Spinal cord (tissue), 10 donors: ENCODE data around the gene CDH13. TPM values are rescaled to one million over a fixed set of nuclear protein-coding genes. Genes with fewer than 3 reads are reported as not detected.
A peak's percentile ranks its signal among the peaks of the same experiment; 100 is the strongest.

ENCODE experiments used
- DNase-seq, 6 donors: peaks; one replicate each; pipeline versions ENCODE4 v3.0.0 to v3.0.0-alpha.2; 2013 to 2015; ENCODE audit warnings: low spot score in 6 of 6, low read depth in 4 of 6
- H3K27ac ChIP-seq: one replicate; pipeline ENCODE4 v1.5.1; 2013; ENCODE audit warnings: low read depth, low read length, control low read depth
- H3K27me3 ChIP-seq: one replicate; pipeline ENCODE4 v1.6.1; 2013; ENCODE audit warnings: low read length; ENCODE audit not compliant: control insufficient read depth, insufficient read depth
- H3K36me3 ChIP-seq: one replicate; pipeline ENCODE4 v1.6.1; 2013; ENCODE audit warnings: low read length; ENCODE audit not compliant: control insufficient read depth, insufficient read depth
- H3K4me1 ChIP-seq: one replicate; pipeline ENCODE4 v1.6.1; 2013; ENCODE audit warnings: low read length; ENCODE audit not compliant: control insufficient read depth, insufficient read depth
- H3K4me3 ChIP-seq: one replicate; pipeline ENCODE4 v1.5.1; 2013; ENCODE audit warnings: low read depth, low read length, control low read depth
- H3K9me3 ChIP-seq: one replicate; pipeline ENCODE4 v1.6.1; 2013; ENCODE audit warnings: low read length; ENCODE audit not compliant: control insufficient read depth, insufficient read depth
- WGBS: methylation state at CpG from one replicate; pipeline ENCODE4 v1.1.5; 2013; ENCODE audit warnings: missing lambda C conversion rate; ENCODE audit not compliant: insufficient coverage; 5-methylcytosine and 5-hydroxymethylcytosine counted together
- polyA plus RNA-seq, 2 donors: library from polyadenylated mRNA; unstranded; fragments of 120-200 nt; gene quantifications; one replicate each; pipeline ENCODE4 v1.2.1, GENCODE V29; 2013; ENCODE audit not compliant: insufficient read length in 2 of 2
- total RNA-seq, 2 donors: library from RNA; depleted of rRNA in 1 of 2; stranded (reverse); fragments of 120-200 nt in 1 of 2; fragments of >200 nt in 1 of 2; gene quantifications; one replicate each; pipeline versions ENCODE4 v1.2.3 to v1.2.4, GENCODE V29; 2013 to 2014
- donor health status: healthy.

The CDH13 gene
- total and polyA plus RNA-seq, 4 donors: 34.5 to 82.3 (median 76.4) TPM

DNA sequence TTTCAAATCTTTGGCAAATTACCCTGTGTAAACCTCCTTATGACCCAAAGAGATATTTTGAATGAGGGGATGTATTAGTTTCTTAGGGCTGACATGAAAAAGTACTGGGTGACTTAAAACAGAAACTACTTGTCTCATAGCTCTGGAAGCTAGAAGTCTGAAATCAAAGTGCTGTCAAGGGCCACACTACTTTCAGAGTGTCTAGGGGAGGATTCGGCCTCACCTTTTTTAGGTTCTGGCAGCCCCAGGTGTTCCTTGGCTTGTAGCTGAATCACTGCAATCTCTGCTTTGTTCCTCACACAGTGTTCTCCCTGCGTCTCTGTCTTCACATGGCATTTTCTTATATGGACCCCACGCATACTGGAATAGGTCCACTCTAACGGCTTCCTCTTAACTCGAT lies 322.2 kb downstream of the CDH13 start:
- DNase-seq: no peak
- Histone ChIP-seq H3K4me1 (no peaks in the 10 kb centered on the region), H3K9me3 (no peaks in the 10 kb centered on the region), H3K27ac (no peak overlapping the region), H3K4me3 (no peak overlapping the region), H3K36me3 (no peaks in the 10 kb centered on the region), H3K27me3 (no peaks in the 10 kb centered on the region)
- WGBS: 98% methylated on average over 4 of the region's 5 CpGs

- Histone ChIP-seq H3K27ac (no peak overlapping the region), H3K27me3 (no peaks in the 10 kb centered on the region), H3K36me3 (no peaks in the 10 kb centered on the region), H3K9me3 (no peaks in the 10 kb centered on the region), H3K4me3 (no peak overlapping the region), H3K4me1 (no peaks in the 10 kb centered on the region)
- peak in 2 of 6 donors; percentile 33 to 56 for DNase-seq
- whole genome bisulfite sequencing: no CpG with 5 or more reads among the region's 2 CpGs
Observed at GRCh38 chr16:82953517-82953916, 326.7 kb downstream of the CDH13 start.

DNA sequence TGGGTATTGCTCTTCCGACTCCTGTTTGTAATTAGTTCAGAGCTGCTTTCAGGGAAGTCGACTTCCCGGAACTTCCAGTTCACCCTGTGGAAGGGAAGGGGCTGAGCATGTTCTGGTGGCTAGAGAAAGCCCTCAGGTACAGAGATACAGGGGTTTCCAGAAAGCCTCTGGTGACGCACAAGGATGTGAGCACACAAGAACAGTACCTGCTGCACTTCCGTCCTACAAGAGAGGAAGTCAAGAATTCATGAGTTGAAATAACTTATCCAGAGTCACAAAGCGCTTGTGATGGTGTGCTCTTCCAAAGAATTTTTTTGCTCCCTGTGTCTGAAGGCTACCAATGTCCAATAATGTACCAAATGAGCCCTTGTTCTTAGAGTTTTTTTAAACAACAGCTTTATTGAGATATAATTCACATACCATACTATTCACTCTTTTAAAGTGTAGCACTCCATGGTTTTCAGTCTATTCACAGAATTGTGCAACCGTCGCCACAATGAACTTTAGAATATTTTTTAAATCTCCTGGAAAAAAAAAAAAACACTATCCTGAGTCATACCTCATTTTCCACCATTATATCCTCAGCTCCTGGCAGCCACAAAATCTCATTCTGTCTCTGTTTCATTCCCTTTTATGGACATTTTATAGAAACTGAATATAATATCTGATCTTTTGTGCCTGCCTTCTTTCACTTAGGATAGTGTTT lies 327.6 kb downstream of the CDH13 start:
- no peaks in the 10 kb centered on the region for H3K4me1 ChIP-seq
- no peaks in the 10 kb centered on the region for H3K36me3 ChIP-seq
- DNase-seq: no peak
- no peak overlapping the region for H3K27ac ChIP-seq
- 89% methylated on average over 5 of the region's 8 CpGs for WGBS
- no peak overlapping the region for H3K4me3 ChIP-seq
- no peaks in the 10 kb centered on the region for H3K9me3 ChIP-seq
- H3K27me3 ChIP-seq: no peaks in the 10 kb centered on the region

- 87% methylated on average over 2 of the region's 3 CpGs for WGBS
- H3K4me3 ChIP-seq: no peak overlapping the region
- DNase-seq: peak in 1 of 6 donors; percentile 33
- no peak overlapping the region for H3K27ac ChIP-seq
- no peaks in the 10 kb centered on the region for H3K36me3 ChIP-seq
- no peaks in the 10 kb centered on the region for H3K27me3 ChIP-seq
- H3K9me3 ChIP-seq: no peaks in the 10 kb centered on the region
- H3K4me1 ChIP-seq: no peaks in the 10 kb centered on the region
Observed at GRCh38 chr16:82955741-82956348, 329.1 kb downstream of the CDH13 start.

DNA sequence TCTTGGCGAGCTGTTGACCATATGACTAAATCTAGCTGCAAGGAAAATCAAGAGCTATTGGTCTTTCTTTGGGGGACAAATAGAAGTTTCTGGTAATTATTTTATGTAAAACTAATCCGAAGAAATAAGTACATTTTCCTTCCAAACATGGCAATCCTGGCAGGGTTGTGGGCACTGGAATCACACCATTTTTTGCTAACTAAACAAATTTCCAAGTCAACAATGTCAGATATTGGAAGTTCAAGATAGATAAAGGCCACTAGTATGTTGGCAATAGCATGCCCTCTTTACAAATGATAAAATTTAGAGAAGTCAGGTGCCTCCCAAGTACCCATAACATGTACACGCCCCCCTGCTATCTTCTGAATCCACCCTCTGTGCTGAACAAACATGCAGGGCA lies 330.4 kb downstream of the CDH13 start:
- H3K27me3 ChIP-seq: no peaks in the 10 kb centered on the region
- H3K4me1 ChIP-seq: no peaks in the 10 kb centered on the region
- no peaks in the 10 kb centered on the region for H3K9me3 ChIP-seq
- no peaks in the 10 kb centered on the region for H3K36me3 ChIP-seq
- no peak overlapping the region for H3K4me3 ChIP-seq
- no CpG with 5 or more reads among the region's 3 CpGs for WGBS
- H3K27ac ChIP-seq: no peak overlapping the region
- no peak for DNase-seq

- 92% methylated on average over 8 of the region's 10 CpGs for WGBS
- no peaks in the 10 kb centered on the region for H3K36me3 ChIP-seq
- H3K9me3 ChIP-seq: no peaks in the 10 kb centered on the region
- no peak overlapping the region for H3K27ac ChIP-seq
- no peaks in the 10 kb centered on the region for H3K27me3 ChIP-seq
- peaks cover 4% of the 10 kb centered on the region for H3K4me1 ChIP-seq
- DNase-seq: no peak
- H3K4me3 ChIP-seq: no peak overlapping the region
Observed at GRCh38 chr16:82960918-82961317, 334.1 kb downstream of the CDH13 start.

DNA sequence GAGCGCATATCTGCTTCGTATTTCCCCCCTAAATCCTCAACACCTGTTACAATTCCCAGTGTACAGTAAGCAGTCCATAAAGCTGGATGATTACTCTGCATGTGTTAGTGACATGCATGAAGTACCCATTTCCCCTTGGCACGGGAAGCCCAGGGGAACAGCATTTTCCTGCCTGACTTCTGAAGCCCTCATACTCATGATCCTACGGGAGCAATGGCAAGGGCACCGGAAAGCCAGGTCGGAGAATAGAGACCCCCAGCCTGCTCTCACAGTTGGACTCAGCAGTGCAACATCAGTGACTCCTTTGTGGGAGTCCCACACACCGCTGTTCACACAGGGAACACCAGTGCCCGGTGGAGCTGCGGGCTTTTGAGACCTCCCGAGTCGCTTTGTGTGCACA lies 336.9 kb downstream of the CDH13 start:
- DNase-seq: no peak

GRCh38 chr16:82965808-82966207 lies 339.0 kb downstream of the CDH13 start:
- Histone ChIP-seq H3K27ac (no peak overlapping the region), H3K36me3 (no peaks in the 10 kb centered on the region), H3K27me3 (no peaks in the 10 kb centered on the region), H3K4me1 (peaks cover 4% of the 10 kb centered on the region), H3K4me3 (no peak overlapping the region), H3K9me3 (no peaks in the 10 kb centered on the region)
- 85% methylated on average over 4 of the region's 5 CpGs for WGBS
- no peak for DNase-seq

More for the DNA sequence above, 336.9 kb downstream of the CDH13 start:
- no peaks in the 10 kb centered on the region for H3K27me3 ChIP-seq
- H3K4me1 ChIP-seq: peaks cover 4% of the 10 kb centered on the region
- no peak overlapping the region for H3K4me3 ChIP-seq
- no peak overlapping the region for H3K27ac ChIP-seq
- no peaks in the 10 kb centered on the region for H3K9me3 ChIP-seq
- 72% methylated on average over 9 of the region's 11 CpGs for WGBS
- H3K36me3 ChIP-seq: no peaks in the 10 kb centered on the region

GRCh38 chr16:82967424-82967823 lies 340.7 kb downstream of the CDH13 start:
- Histone ChIP-seq H3K4me3 (no peak overlapping the region), H3K36me3 (no peaks in the 10 kb centered on the region), H3K27me3 (no peaks in the 10 kb centered on the region), H3K4me1 (peaks cover 4% of the 10 kb centered on the region), H3K9me3 (no peaks in the 10 kb centered on the region), H3K27ac (no peak overlapping the region)
- DNase-seq: no peak
- 85% methylated on average over 4 of the region's 7 CpGs for WGBS

- 90% methylated on average over 4 of the region's 5 CpGs for WGBS
- Histone ChIP-seq H3K9me3 (no peaks in the 10 kb centered on the region), H3K4me3 (no peak overlapping the region), H3K27ac (no peak overlapping the region), H3K4me1 (no peaks in the 10 kb centered on the region), H3K36me3 (no peaks in the 10 kb centered on the region), H3K27me3 (no peaks in the 10 kb centered on the region)
- DNase-seq: no peak
Observed at GRCh38 chr16:82971126-82971525, 344.4 kb downstream of the CDH13 start.
